Adrenal gland (tissue), 12 donors: ENCODE data around the gene RAX. TPM values are rescaled to one million over a fixed set of nuclear protein-coding genes. Genes with fewer than 3 reads are reported as not detected.

Source experiments
- DNase-seq, 7 donors: peaks; one replicate each; pipeline ENCODE4 v3.0.0-alpha.2; 2019 to 2020
- H3K27ac ChIP-seq, 5 donors: fragments of 200-600 bp; sonication (generic) in 4 of 5; 1 replicate in 3 of 5; 2 replicates in 2 of 5; pipeline versions ENCODE4 v1.5.1 to v1.8.0; 2016 to 2020; ENCODE audit warnings: mild to moderate bottlenecking in 1 of 5
- H3K27me3 ChIP-seq: fragments of 200-600 bp; 2 replicates; pipeline ENCODE4 v1.8.0; 2021
- H3K36me3 ChIP-seq, 2 donors: fragments of 200-600 bp; replicated peaks in 1 of 2; 1 replicate in 1 of 2; 2 replicates in 1 of 2; pipeline versions ENCODE4 v1.5.1 to v1.8.0; 2018 to 2022
- H3K4me1 ChIP-seq, 2 donors: fragments of 200-600 bp; replicated peaks in 1 of 2; 1 replicate in 1 of 2; 2 replicates in 1 of 2; pipeline versions ENCODE4 v1.5.1 to v1.8.0; 2018 to 2021
- H3K4me3 ChIP-seq, 4 donors: fragments of 200-600 bp; sonication (generic) in 3 of 4; one replicate each; pipeline ENCODE4 v1.5.1; 2016 to 2018
- H3K9me3 ChIP-seq, 3 donors: fragments of 200-600 bp; sonication (generic) in 1 of 3; replicated peaks in 1 of 3; 1 replicate in 2 of 3; 2 replicates in 1 of 3; pipeline versions ENCODE4 v1.5.1 to v1.8.0; 2016 to 2021
- CTCF ChIP-seq, 6 experiments: fragments of 450-650 bp in 4 of 6; fragments of 200-600 bp in 2 of 6; sonication (generic) in 1 of 6; IDR thresholded peaks; 1 replicate in 5 of 6; 2 replicates in 1 of 6; pipeline versions ENCODE4 v1.5.1 to v1.8.0; 2016 to 2021; ENCODE audit warnings: antibody characterized with exemption in 6 of 6, mild to moderate bottlenecking in 2 of 6, moderate library complexity in 1 of 6
- POLR2A ChIP-seq, 2 donors: fragments of 450-650 bp; IDR thresholded peaks; one replicate each; pipeline ENCODE4 v1.6.1; 2017; ENCODE audit warnings: antibody characterized with exemption in 2 of 2, mild to moderate bottlenecking in 2 of 2, moderate library complexity in 1 of 2
- WGBS, 4 donors: extraction: QIAGEN DNeasy Blood & Tissue Kit in 2 of 4; methylation state at CpG; one replicate each; pipeline versions ENCODE4 v1.1.5 to v1.1.7; 2013 to 2017; 5-methylcytosine and 5-hydroxymethylcytosine counted together
- intact Hi-C, 2 donors: fragments of 100-400 bp; cut with DNase I; formaldehyde crosslinking; loops; one replicate each; pipeline versions ENCODE4 v1.14.1 to v1.15.0; 2022 to 2023
- polyA plus RNA-seq, 3 donors: library from polyadenylated mRNA; stranded (reverse); fragments of 200-250 nt in 2 of 3; fragments of 350-450 nt in 1 of 3; fragmentation: Illumina TruSeq in 1 of 3; extraction: RNeasy Lipid Tissue Mini Kit (QIAGEN cat#74804) in 1 of 3; gene quantifications; one replicate each; pipeline ENCODE4 v1.2.3, GENCODE V29; 2013 to 2014
- total RNA-seq, 9 donors: library from RNA; depleted of rRNA in 4 of 9; stranded (reverse); fragments of >200 nt in 4 of 9; fragments of 120-200 nt in 1 of 9; fragmentation: NEBNext Ultra II Directional in 1 of 9; extraction: Animal tissue kit (Norgen Biotek cat#: 25700) in 1 of 9; gene quantifications; one replicate each; pipeline versions ENCODE4 v1.1.0 to v1.2.4, GENCODE V29; 2013 to 2023
- donor health status: healthy with polysubstance abuse.
- donor health status: Bipolar disorder and iron deficiency.
- donor health status: DM: yes; HTN: yes; CAD: no.
- donor health status: DM: no; HTN: no; CAD: no.
- donor health status: DM: no; HTN: no; CAD: no.
- donor health status: DM: yes; HTN: yes; CAD: no.

Gene RAX
- total and polyA plus RNA-seq, 12 donors, result not detected

GRCh38 chr18:59293317-59293716 is 20.1 kb upstream of the RAX start:
- DNase-seq, result no peak
- H3K4me1 ChIP-seq, result no peaks in the 10 kb centered on the region
- H3K36me3 ChIP-seq, result no peaks in the 10 kb centered on the region
- H3K9me3 ChIP-seq, result no peaks in the 10 kb centered on the region
- intact Hi-C loops, result no loop called here
- peaks cover 3% of the 10 kb centered on the region for H3K27me3 ChIP-seq
- H3K27ac ChIP-seq, result no peak overlapping the region
- no peak overlapping the region for H3K4me3 ChIP-seq
- TF ChIP-seq POLR2A (IDR thresholded peaks at IDR 0.05) (no peak), CTCF (IDR thresholded peaks at IDR 0.05) (no peak)

- Histone ChIP-seq H3K4me1 (no peaks in the 10 kb centered on the region), H3K36me3 (no peaks in the 10 kb centered on the region), H3K9me3 (no peaks in the 10 kb centered on the region), H3K27ac (no peak overlapping the region), H3K27me3 (peaks cover 16% of the 10 kb centered on the region), H3K4me3 (no peak overlapping the region)
- intact Hi-C loops, result no loop called here
- no peak for DNase-seq
- 73 to 80% (median 77%) methylated on average over 6 of the region's 6 CpGs for WGBS, 4 donors
- TF ChIP-seq POLR2A (IDR thresholded peaks at IDR 0.05) (no peak), CTCF (IDR thresholded peaks at IDR 0.05) (no peak)
Observed at GRCh38 chr18:59286341-59286740, 13.1 kb upstream of the RAX start.

GRCh38 chr18:59282341-59282740 is 9.1 kb upstream of the RAX start:
- Histone ChIP-seq H3K27ac (no peak overlapping the region), H3K27me3 (peaks cover 30% of the 10 kb centered on the region)

GRCh38 chr18:59279722-59280121 is 6.5 kb upstream of the RAX start:
- no peak for TF ChIP-seq CTCF (IDR thresholded peaks at IDR 0.05)
- no peak for TF ChIP-seq POLR2A (IDR thresholded peaks at IDR 0.05)
- intact Hi-C loops, result no loop called here
- Histone ChIP-seq H3K4me1 (no peaks in the 10 kb centered on the region), H3K36me3 (no peaks in the 10 kb centered on the region), H3K9me3 (no peaks in the 10 kb centered on the region), H3K27ac (no peak overlapping the region), H3K27me3 (peaks cover 45% of the 10 kb centered on the region), H3K4me3 (no peak overlapping the region)
- no peak for DNase-seq
- WGBS, 4 donors, result 29 to 43% (median 34%) methylated on average over 1 of the region's 1 CpG

More at GRCh38 chr18:59282341-59282740, 9.1 kb upstream of the RAX start:
- TF ChIP-seq POLR2A (IDR thresholded peaks at IDR 0.05), result no peak
- no peak for TF ChIP-seq CTCF (IDR thresholded peaks at IDR 0.05)
- WGBS, 4 donors, result 76 to 81% (median 78%) methylated on average over 11 of the region's 11 CpGs
- Histone ChIP-seq H3K9me3 (no peaks in the 10 kb centered on the region), H3K4me3 (no peak overlapping the region), H3K4me1 (no peaks in the 10 kb centered on the region), H3K36me3 (no peaks in the 10 kb centered on the region)
- intact Hi-C loops, result no loop called here
- DNase-seq, result no peak
